Heart right ventricle (tissue), 16 donors: ENCODE results near the gene ACTN1. TPM values are rescaled to one million over a fixed set of nuclear protein-coding genes. Genes with fewer than 3 reads are reported as not detected.

Source experiments
- ATAC-seq, 8 donors: fragments of 200-7000 bp; cut with Tn5 transposase; one replicate each; pipeline ENCODE4 v1.9.1; 2020; ENCODE audit warnings: mild to moderate bottlenecking in 8 of 8, moderate library complexity in 8 of 8, moderate number of reproducible peaks in 1 of 8
- DNase-seq, 2 donors: peaks; one replicate each; pipeline ENCODE4 v3.0.0-alpha.2; 2020
- H3K27ac ChIP-seq, 10 donors: fragments of 200-600 bp; sonication (generic) in 2 of 10; one replicate each; pipeline versions ENCODE4 v1.5.0 to v1.8.0; 2020 to 2022; ENCODE audit warnings: mild to moderate bottlenecking in 3 of 10
- H3K27me3 ChIP-seq, 7 donors: fragments of 200-600 bp; one replicate each; pipeline ENCODE4 v1.8.0; 2021 to 2022; ENCODE audit warnings: mild to moderate bottlenecking in 2 of 7
- H3K36me3 ChIP-seq, 9 donors: fragments of 200-600 bp; sonication (generic) in 1 of 9; one replicate each; pipeline versions ENCODE4 v1.5.0 to v1.8.0; 2020 to 2022; ENCODE audit warnings: mild to moderate bottlenecking in 2 of 9
- H3K4me1 ChIP-seq, 9 donors: fragments of 200-600 bp; sonication (generic) in 1 of 9; one replicate each; pipeline versions ENCODE4 v1.5.0 to v1.8.0; 2020 to 2022; ENCODE audit warnings: mild to moderate bottlenecking in 4 of 9
- H3K4me3 ChIP-seq, 10 donors: fragments of 200-600 bp; sonication (generic) in 2 of 10; one replicate each; pipeline versions ENCODE4 v1.5.0 to v1.8.0; 2020 to 2022; ENCODE audit warnings: mild to moderate bottlenecking in 7 of 10, moderate library complexity in 2 of 10
- H3K9me3 ChIP-seq, 11 donors: fragments of 200-600 bp in 10 of 11; sonication (generic) in 2 of 11; one replicate each; pipeline versions ENCODE4 v1.5.0 to v1.8.0; 2013 to 2022; ENCODE audit warnings: mild to moderate bottlenecking in 2 of 11, control low read depth in 1 of 11, moderate library complexity in 1 of 11
- CTCF ChIP-seq, 9 donors: fragments of 200-600 bp; sonication (generic) in 2 of 9; IDR thresholded peaks; one replicate each; pipeline versions ENCODE4 v1.5.0 to v1.8.0; 2021 to 2022; ENCODE audit warnings: antibody characterized with exemption in 9 of 9, mild to moderate bottlenecking in 5 of 9, moderate library complexity in 1 of 9
- WGBS, 2 donors: extraction: QIAGEN DNeasy Blood & Tissue Kit; methylation state at CpG; one replicate each; pipeline ENCODE4 v1.1.7; 2013; ENCODE audit warnings: inconsistent platforms in 1 of 2; 5-methylcytosine and 5-hydroxymethylcytosine counted together
- intact Hi-C, 10 donors: fragments of 100-400 bp; cut with DNase I; formaldehyde crosslinking; loops; one replicate each; pipeline versions ENCODE4 v1.11.1 to v1.14.2; 2022
- polyA plus RNA-seq, 2 donors: library from polyadenylated mRNA; stranded (reverse); fragments of 200-250 nt; gene quantifications; one replicate each; pipeline ENCODE4 v1.2.3, GENCODE V29; 2013
- total RNA-seq, 10 donors: library from RNA; stranded (reverse); fragmentation: NEBNext Ultra II Directional in 3 of 10; extraction: Animal tissue kit (Norgen Biotek cat#: 25700) in 3 of 10; gene quantifications; one replicate each; pipeline versions ENCODE4 v1.2.1 to v1.2.4, GENCODE V29; 2021 to 2023
- donor health status: Arrhythmogenic right ventricular cardiomyopathy.
- donor health status: ischemic (EF 13 %, LVEDD 7.1; RV severe dilation, severe dysfunction).
- donor health status: healthy with polysubstance abuse.
- donor health status: DM: no; HTN: yes; CAD: no.
- donor health status: DM: no; HTN: no; CAD: no.
- donor health status: ischemic (EF 25% LVEDD 6.9; RV normal size, moderate dysfunction).
- donor health status: ischemic (EF 25% LVEDD 5.7; RV mildly dilated, moderate dysfunction).
- donor health status: healthy.
- donor health status: DM: yes; HTN: yes; CAD: no.
- donor health status: Ischemic cardiomyopathy.
- donor health status: ischemic (EF 35%, LVEDD 5.7; RV mildly dilated, moderate dysfunction).
- donor health status: nonischemic (EF 11% LVEDD 7.7; RV severe dilation, severe dysfunction).
- donor health status: DM: yes; HTN: yes; CAD: no.
- donor health status: PGD.
- donor health status: ischemic (EF 29% LVEDD 5.4; RV normal size, mild dysfunction).
- donor health status: nonischemic (EF 23%, LVEDD 6.1; RV moderate dilation, normal function).

ACTN1 gene
- total and polyA plus RNA-seq, 12 donors: 67.2 to 235 (median 104) TPM

DNA sequence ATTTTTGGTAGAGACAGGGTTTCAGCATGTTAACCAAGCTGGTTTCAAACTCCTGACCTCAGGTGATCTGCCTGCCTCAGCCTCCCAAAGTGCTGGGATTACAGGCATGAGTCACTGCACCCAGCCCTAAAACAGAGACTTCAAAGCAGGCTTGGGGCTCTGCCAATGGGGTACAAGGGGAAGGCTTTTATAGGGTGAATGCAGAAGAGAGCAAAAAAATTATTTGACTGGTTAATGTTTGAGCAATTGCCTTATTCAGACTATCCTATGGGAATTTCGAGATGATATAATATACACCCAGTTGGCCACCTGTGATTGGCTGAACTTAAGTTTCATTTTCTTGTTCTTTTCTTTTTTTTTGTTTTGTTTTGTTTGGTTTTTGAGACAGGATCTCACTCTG is 31.5 kb upstream of the ACTN1 start:
- Histone ChIP-seq H3K4me1 (peaks cover 0 to 39% (median 0%) of the 10 kb centered on the region in 9 donors), H3K4me3 (no peak overlapping the region), H3K27ac (no peak overlapping the region), H3K36me3 (no peaks in the 10 kb centered on the region), H3K27me3 (no peaks in the 10 kb centered on the region), H3K9me3 (no peaks in the 10 kb centered on the region)
- no peak for ATAC-seq
- intact Hi-C loops: no loop called here
- TF ChIP-seq CTCF (IDR thresholded peaks at IDR 0.05): no peak
- DNase-seq: no peak
- 92 to 100% methylated on average over 1 of the region's 1 CpG for WGBS, 2 donors

DNA sequence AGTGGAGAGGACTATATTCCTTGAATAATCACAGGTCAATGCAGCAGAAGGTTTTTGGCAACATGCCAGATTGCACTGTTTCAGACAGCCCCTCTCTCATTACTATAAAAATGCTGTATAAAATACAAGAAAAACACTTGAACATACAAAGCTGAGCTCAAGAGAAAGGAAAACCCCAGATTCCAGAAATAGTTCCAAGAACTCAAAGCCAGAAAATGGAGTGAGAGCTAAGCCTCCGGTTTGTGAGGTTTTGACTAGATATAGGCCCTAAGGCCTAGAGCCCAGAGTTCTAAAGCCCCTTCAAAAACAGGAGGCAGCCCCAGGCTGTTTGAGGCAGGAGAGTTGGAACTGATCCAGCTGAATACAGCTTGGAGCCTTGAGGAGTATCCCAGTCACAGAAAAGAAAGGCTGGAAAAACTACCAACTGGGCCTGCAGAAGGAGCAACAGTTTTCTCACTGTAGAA is 29.4 kb upstream of the ACTN1 start:
- 59 to 72% methylated on average over 1 of the region's 1 CpG for WGBS, 2 donors
- Histone ChIP-seq H3K27ac (peak overlapping the region in 3 of 10 donors; percentile 18 to 37 (median 28)), H3K9me3 (no peaks in the 10 kb centered on the region), H3K4me3 (no peak overlapping the region), H3K4me1 (peaks cover 0 to 35% (median 0%) of the 10 kb centered on the region in 9 donors), H3K27me3 (no peaks in the 10 kb centered on the region), H3K36me3 (no peaks in the 10 kb centered on the region)
- ATAC-seq (no peak), DNase-seq (no peak)
- no peak for TF ChIP-seq CTCF (IDR thresholded peaks at IDR 0.05)
- intact Hi-C loops: loop anchor here in 1 of 10 donors (10.0 kb wide), 1 partner anchor 86 kb away; no protein-coding TSS in a partner anchor

DNA sequence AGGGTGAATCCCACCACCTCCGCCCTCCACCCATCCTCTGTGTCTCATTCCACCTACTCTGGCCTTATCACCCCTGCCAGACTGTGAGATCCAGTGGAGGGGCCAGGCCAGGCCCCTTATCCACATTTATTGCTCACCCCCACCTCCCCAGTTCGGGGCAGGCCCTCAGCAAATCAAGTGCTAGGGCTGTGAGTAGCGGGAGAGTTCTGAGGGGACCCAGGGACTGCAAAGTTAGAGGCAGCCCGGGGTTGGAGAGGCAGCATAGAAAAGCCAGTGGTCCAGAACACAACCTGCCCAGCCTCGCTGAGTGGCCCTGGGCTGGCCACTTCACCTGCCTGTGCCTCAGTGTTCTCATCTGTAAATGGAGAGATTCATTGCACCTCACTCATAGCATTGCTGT is 27.2 kb upstream of the ACTN1 start:
- Histone ChIP-seq H3K4me1 (peaks cover 0 to 25% (median 0%) of the 10 kb centered on the region in 9 donors), H3K36me3 (no peaks in the 10 kb centered on the region), H3K4me3 (no peak overlapping the region), H3K27ac (peak overlapping the region in 2 of 10 donors; percentile 1 to 59), H3K27me3 (no peaks in the 10 kb centered on the region), H3K9me3 (no peaks in the 10 kb centered on the region)
- WGBS, 2 donors: 97% methylated on average over 5 of the region's 5 CpGs
- intact Hi-C loops: loop anchor here in 1 of 10 donors (10.0 kb wide), 1 partner anchor 88 kb away; no protein-coding TSS in a partner anchor
- no peak for DNase-seq
- no peak for TF ChIP-seq CTCF (IDR thresholded peaks at IDR 0.05)
- peak in 1 of 8 donors; percentile 14 for ATAC-seq

DNA sequence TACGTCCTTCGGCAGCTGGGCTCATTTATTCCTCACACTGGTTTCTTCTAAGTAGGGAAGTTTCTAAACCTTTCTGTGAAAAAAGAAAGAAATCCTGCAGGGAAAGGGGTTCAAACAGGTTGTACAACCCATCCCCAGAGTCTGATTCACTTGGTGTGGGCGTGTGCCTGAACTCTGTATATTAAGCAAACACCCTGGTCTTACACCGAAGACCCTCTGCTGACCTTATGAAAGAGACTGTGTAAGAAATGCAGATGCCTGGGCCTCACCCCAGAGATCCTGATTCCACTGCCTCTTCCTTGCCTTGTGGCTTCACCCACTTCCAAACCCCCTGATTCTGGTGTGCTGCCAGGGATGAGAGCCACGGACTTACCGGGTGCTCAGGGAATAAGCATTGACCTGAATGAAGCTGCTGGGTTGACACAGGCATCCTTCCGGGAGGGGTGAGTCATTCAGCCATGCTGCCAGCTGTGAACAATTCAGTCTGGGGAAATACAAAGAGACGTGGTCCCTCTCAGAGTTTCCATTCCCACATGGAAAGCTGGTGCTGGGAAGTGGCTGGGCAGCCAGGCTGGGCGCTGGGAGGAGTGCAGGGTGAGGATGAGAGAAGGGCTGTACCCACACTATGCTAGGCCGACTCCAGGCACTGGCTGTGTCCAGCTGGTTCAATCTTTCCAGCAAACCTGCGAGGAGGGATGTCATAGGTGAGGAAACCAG is 26.5 kb upstream of the ACTN1 start:
- Histone ChIP-seq H3K36me3 (no peaks in the 10 kb centered on the region), H3K27me3 (no peaks in the 10 kb centered on the region), H3K9me3 (no peaks in the 10 kb centered on the region), H3K4me1 (peaks cover 0 to 25% (median 0%) of the 10 kb centered on the region in 9 donors), H3K4me3 (no peak overlapping the region), H3K27ac (peak overlapping the region in 2 of 10 donors; percentile 1 to 59)
- intact Hi-C loops: loop anchor here in 1 of 10 donors (10.0 kb wide), 1 partner anchor 89 kb away; no protein-coding TSS in a partner anchor
- DNase-seq (peak; percentile 29 to 52), ATAC-seq (peak; percentile 8 to 88 (median 65))
- TF ChIP-seq CTCF (IDR thresholded peaks at IDR 0.05): no peak
- 64 to 67% methylated on average over 11 of the region's 11 CpGs for WGBS, 2 donors
